NCI-H1436 treated with DMSO at 0.1 percent for 48 hours (cell line): Measurements from ENCODE around the gene CERS6.

Experiments used
- DNase-seq: peaks from one replicate; lab custom pipeline; 2025; lab: John Stamatoyannopoulos, UW

The CERS6 gene

GRCh38 chr2:168443818-168444217 is 12.3 kb upstream of the CERS6 start:
- no peak for DNase-seq

- DNase-seq: no peak
These were observed 10.1 kb upstream of the CERS6 start for GRCh38 chr2:168445960-168446359.

GRCh38 chr2:168448980-168449379 is 7.1 kb upstream of the CERS6 start:
- DNase-seq: no peak

- no peak for DNase-seq
These were observed 6.7 kb upstream of the CERS6 start for GRCh38 chr2:168449419-168449818.

GRCh38 chr2:168450171-168450570 is 5.9 kb upstream of the CERS6 start:
- DNase-seq: no peak

- no peak for DNase-seq
These were observed 5.3 kb upstream of the CERS6 start for GRCh38 chr2:168450732-168451131.

GRCh38 chr2:168452781-168453180 is 3.3 kb upstream of the CERS6 start:
- no peak for DNase-seq

- no peak for DNase-seq
These were observed 2.7 kb upstream of the CERS6 start for GRCh38 chr2:168453404-168453803.

GRCh38 chr2:168454737-168455644 is 1.1 kb upstream of the CERS6 start:
- no peak for DNase-seq

- DNase-seq: no peak
These were observed 583 bp downstream of the CERS6 start for GRCh38 chr2:168456521-168457189.

GRCh38 chr2:168457190-168457895 is 1.3 kb downstream of the CERS6 start:
- DNase-seq: no peak

GRCh38 chr2:168458139-168458538 is 2.1 kb downstream of the CERS6 start:
- DNase-seq: no peak

GRCh38 chr2:168459256-168459655 is 3.2 kb downstream of the CERS6 start:
- DNase-seq: no peak

- DNase-seq: no peak
These were observed 4.5 kb downstream of the CERS6 start for GRCh38 chr2:168460571-168460970.

GRCh38 chr2:168461178-168461941 is 5.3 kb downstream of the CERS6 start:
- DNase-seq: no peak

GRCh38 chr2:168461942-168462331 is 5.9 kb downstream of the CERS6 start:
- DNase-seq: no peak

- no peak for DNase-seq
These were observed 6.5 kb downstream of the CERS6 start for GRCh38 chr2:168462543-168463045.

- no peak for DNase-seq
These were observed 9.5 kb downstream of the CERS6 start for GRCh38 chr2:168465594-168465993.

GRCh38 chr2:168466190-168466737 is 10.2 kb downstream of the CERS6 start:
- DNase-seq: no peak

GRCh38 chr2:168466834-168467565 is 10.9 kb downstream of the CERS6 start:
- DNase-seq: no peak

- no peak for DNase-seq
These were observed 11.7 kb downstream of the CERS6 start for GRCh38 chr2:168467729-168468128.
